HG03196 (cell line): ENCODE results near the gene NOCT.
"Not testable (repeated sequence)": the region's sequence is repeated elsewhere in the genome, so short reads cannot be mapped to it uniquely, and the experiment has no call there.

Source experiments
- ATAC-seq: cut with Tn5 transposase; IDR thresholded peaks from one replicate; pipeline ENCODE4 v1.9.1; 2021; ENCODE audit not compliant: unreplicated experiment

Gene NOCT

GRCh38 chr4:139015269-139015947 lies at the start of gene NOCT:
Gene NOCT, plus strand, starts transcription at chr4:139015781. Its CDS starts 201 bp downstream, at chr4:139015982.
- ATAC-seq = peak; percentile 96

GRCh38 chr4:138967313-138967712 lies 48.3 kb upstream of the NOCT start:
- peak; percentile 98 for ATAC-seq

GRCh38 chr4:138972956-138973801 lies 42.4 kb upstream of the NOCT start:
- ATAC-seq = no peak

- ATAC-seq = no peak
Measured at GRCh38 chr4:138975225-138975624, 40.4 kb upstream of the NOCT start.

GRCh38 chr4:138976526-138976925 lies 39.1 kb upstream of the NOCT start:
- no peak for ATAC-seq

GRCh38 chr4:138977524-138977923 lies 38.1 kb upstream of the NOCT start:
- peak; percentile 94 for ATAC-seq

GRCh38 chr4:138978028-138978585 lies 37.5 kb upstream of the NOCT start:
- ATAC-seq = no peak

- no peak for ATAC-seq
Measured at GRCh38 chr4:138978600-138978999, 37.0 kb upstream of the NOCT start.

- no peak for ATAC-seq
Measured at GRCh38 chr4:138979742-138980141, 35.8 kb upstream of the NOCT start.

GRCh38 chr4:138981930-138982390 lies 33.6 kb upstream of the NOCT start:
- no peak for ATAC-seq

GRCh38 chr4:138982754-138983153 lies 32.8 kb upstream of the NOCT start:
- no peak for ATAC-seq

- ATAC-seq = no peak
Measured at GRCh38 chr4:138983690-138984089, 31.9 kb upstream of the NOCT start.

- no peak for ATAC-seq
Measured at GRCh38 chr4:138984647-138985046, 30.9 kb upstream of the NOCT start.

- no peak for ATAC-seq
Measured at GRCh38 chr4:138992676-138993075, 22.9 kb upstream of the NOCT start.

GRCh38 chr4:138996090-138996489 lies 19.5 kb upstream of the NOCT start:
- ATAC-seq = no peak

- no peak for ATAC-seq
Measured at GRCh38 chr4:138999666-139000065, 15.9 kb upstream of the NOCT start.

GRCh38 chr4:139000134-139000533 lies 15.4 kb upstream of the NOCT start:
- not testable (repeated sequence) for ATAC-seq

- ATAC-seq = not testable (repeated sequence)
Measured at GRCh38 chr4:139001430-139001829, 14.2 kb upstream of the NOCT start.

- ATAC-seq = not testable (repeated sequence)
Measured at GRCh38 chr4:139003668-139004067, 11.9 kb upstream of the NOCT start.

- no peak for ATAC-seq
Measured at GRCh38 chr4:139005774-139006173, 9.8 kb upstream of the NOCT start.

- ATAC-seq = no peak
Measured at GRCh38 chr4:139007640-139008039, 7.9 kb upstream of the NOCT start.

GRCh38 chr4:139008278-139008677 lies 7.3 kb upstream of the NOCT start:
- not testable (repeated sequence) for ATAC-seq
